SK-N-SH (cell line): Measurements from ENCODE around the gene FRRS1L. TPM values are rescaled to one million over a fixed set of nuclear protein-coding genes. Genes with fewer than 3 reads are reported as not detected.

ENCODE experiments used
- CTCF ChIA-PET: fragments of 300-600, 350-600 bp; formaldehyde crosslinking; extraction: SDS; loops from one replicate; lab custom pipeline; 2021; lab: Yijun Ruan, JAX
- POLR2A ChIA-PET: fragments of 350-600 bp; sonication (Branson Sonifier 250); formaldehyde crosslinking; extraction: SDS; loops from one replicate; lab custom pipeline; 2020; ENCODE audit warnings: antibody characterized with exemption, inconsistent platforms; lab: Yijun Ruan, JAX
- DNase-seq: peaks from one replicate; pipeline ENCODE4 v3.0.0; 2012
- H2AFZ ChIP-seq: fragments of 200-600 bp; sonication (generic); 2 replicates; pipeline ENCODE4 v1.8.1; 2016; ENCODE audit warnings: antibody characterized with exemption, mild to moderate bottlenecking, low read depth
- H3F3A ChIP-seq: fragments of 200-600 bp; sonication (generic); replicated peaks from 2 replicates; pipeline ENCODE3; 2016; ENCODE audit warnings: antibody characterized with exemption, mild to moderate bottlenecking; ENCODE audit not compliant: insufficient read depth
- H3K27ac ChIP-seq, 2 experiments: fragments of 200-500 bp in 1 of 2; fragments of 200-600 bp in 1 of 2; sonication (Bioruptor generic) in 1 of 2; sonication (generic), shearing (Covaris generic) in 1 of 2; 2 replicates each; pipeline versions ENCODE4 v1.5.1 to v1.6.1; 2014 to 2016; ENCODE audit warnings: low read depth in 2 of 2, inconsistent platforms in 1 of 2, low read length in 1 of 2, mild to moderate bottlenecking in 1 of 2, mixed read lengths in 1 of 2
- H3K27me3 ChIP-seq: fragments of 200-600 bp; sonication (generic), shearing (Covaris generic); 2 replicates; pipeline ENCODE4 v1.6.1; 2016; ENCODE audit warnings: mixed run types; ENCODE audit not compliant: insufficient read depth
- H3K36me3 ChIP-seq, 2 experiments: fragments of 200-500 bp in 1 of 2; fragments of 200-600 bp in 1 of 2; sonication (Bioruptor generic) in 1 of 2; sonication (generic) in 1 of 2; replicated peaks in 1 of 2; 2 replicates each; pipeline versions ENCODE3 to v1.5.1; 2014 to 2016; ENCODE audit warnings: low read length in 1 of 2, mild to moderate bottlenecking in 1 of 2; ENCODE audit not compliant: insufficient read depth in 2 of 2, control insufficient read depth in 1 of 2
- H3K4me1 ChIP-seq, 2 experiments: fragments of 200-500 bp in 1 of 2; fragments of 200-600 bp in 1 of 2; sonication (Bioruptor generic) in 1 of 2; sonication (generic), shearing (Covaris generic) in 1 of 2; 2 replicates each; pipeline versions ENCODE4 v1.5.1 to v1.6.1; 2014 to 2016; ENCODE audit warnings: low read depth in 1 of 2, low read length in 1 of 2, mixed run types in 1 of 2; ENCODE audit not compliant: insufficient read depth in 2 of 2, control insufficient read depth in 1 of 2
- H3K4me2 ChIP-seq: fragments of 200-600 bp; sonication (generic), shearing (Covaris generic); 2 replicates; pipeline ENCODE4 v1.6.1; 2017; ENCODE audit warnings: mixed run types
- H3K4me3 ChIP-seq, 2 experiments: fragments of 200-500 bp in 1 of 2; fragments of 200-600 bp in 1 of 2; sonication (Bioruptor generic) in 1 of 2; sonication (generic), shearing (Covaris generic) in 1 of 2; 2 replicates each; pipeline versions ENCODE4 v1.5.1 to v1.8.1; 2014 to 2016; ENCODE audit warnings: low read depth in 2 of 2, inconsistent platforms in 1 of 2, low read length in 1 of 2, mild to moderate bottlenecking in 1 of 2, mixed read lengths in 1 of 2, moderate library complexity in 1 of 2
- H3K79me2 ChIP-seq: fragments of 200-600 bp; sonication (generic); 2 replicates; pipeline ENCODE4 v1.8.1; 2017; ENCODE audit warnings: mild to moderate bottlenecking; ENCODE audit not compliant: insufficient read depth
- H3K9ac ChIP-seq: fragments of 200-600 bp; sonication (generic); 2 replicates; pipeline ENCODE4 v1.6.1; 2017; ENCODE audit warnings: mixed run types
- H3K9me2 ChIP-seq: fragments of 200-600 bp; sonication (generic); 2 replicates; pipeline ENCODE4 v1.6.1; 2017; ENCODE audit warnings: mixed run types
- H3K9me3 ChIP-seq: fragments of 200-600 bp; sonication (generic); 2 replicates; pipeline ENCODE4 v1.6.1; 2017; ENCODE audit warnings: mixed run types, mild to moderate bottlenecking, moderate library complexity
- H4K20me1 ChIP-seq: fragments of 200-600 bp; sonication (generic); 2 replicates; pipeline ENCODE4 v1.6.1; 2017; ENCODE audit warnings: mild to moderate bottlenecking, mixed run types; ENCODE audit not compliant: insufficient read depth
- GATA2 ChIP-seq: sonication (generic); formaldehyde crosslinking; IDR thresholded peaks from 2 replicates; pipeline ENCODE4 v1.5.0; 2020; ENCODE audit warnings: mild to moderate bottlenecking, missing genetic modification reagents
- WGBS: methylation state at CpG from one replicate; pipeline ENCODE4 v1.1.6; 2017; ENCODE audit warnings: low lambda C conversion rate; 5-methylcytosine and 5-hydroxymethylcytosine counted together
- polyA plus RNA-seq, 3 experiments: library from polyadenylated mRNA; depleted of rRNA; stranded (reverse); fragments of >200 nt; gene quantifications; 2 replicates each; pipeline ENCODE4 v1.2.3, GENCODE V29; 2012
- small RNA-seq, 7 experiments: library from RNA; depleted of rRNA; stranded (forward); fragments of <200 nt; gene quantifications; one replicate each; pipeline ENCODE3, GENCODE V24; 2012
- TF ChIP-seq, protein P1 (sequence below): IDR thresholded peaks from 2 replicates; pipeline ENCODE4 v1.4.0; 2012; ENCODE audit warnings: low read depth, borderline replicate concordance

The FRRS1L gene
- polyA plus RNA-seq, 1 of the 3 experiments (the other 2 are of a cell fraction), result 3.7 TPM

GRCh38 chr9:109082091-109082620, 84.9 kb downstream of the FRRS1L start:
- Histone ChIP-seq H3K9me2 (no peaks in the 10 kb centered on the region), H3K9ac (no peak overlapping the region), H3K4me1 (peaks cover 0 to 3% of the 10 kb centered on the region in 2 experiments; a peak in 2 of 4 replicates), H3K27ac (no peak overlapping the region), H2AFZ (no peak overlapping the region), H3F3A (peaks cover 8% of the 10 kb centered on the region), H3K9me3 (no peaks in the 10 kb centered on the region), H3K4me2 (no peak overlapping the region), H3K4me3 (no peak overlapping the region), H3K36me3 (peaks cover 65 to 73% of the 10 kb centered on the region in 2 experiments), H4K20me1 (no peaks in the 10 kb centered on the region), H3K79me2 (peaks cover 43% of the 10 kb centered on the region; the same call in 1 of the 2 replicates), H3K27me3 (no peaks in the 10 kb centered on the region)
- DNase-seq, result no peak
- ChIA-PET CTCF (interaction anchor here (0.8 to 1.4 kb wide), 2 partner anchors 8 to 26 kb away, joined by 3 to 4 read pairs; no protein-coding TSS in a partner anchor), POLR2A (no interaction called here)
- 64% methylated on average over 2 of the region's 2 CpGs for WGBS
- 0 out of 2 replicates have a peak, but pooled peaks have one; percentile 26 for TF ChIP-seq GATA2 (CRISPR knock-in tag)
- TF ChIP-seq, protein P1, sequence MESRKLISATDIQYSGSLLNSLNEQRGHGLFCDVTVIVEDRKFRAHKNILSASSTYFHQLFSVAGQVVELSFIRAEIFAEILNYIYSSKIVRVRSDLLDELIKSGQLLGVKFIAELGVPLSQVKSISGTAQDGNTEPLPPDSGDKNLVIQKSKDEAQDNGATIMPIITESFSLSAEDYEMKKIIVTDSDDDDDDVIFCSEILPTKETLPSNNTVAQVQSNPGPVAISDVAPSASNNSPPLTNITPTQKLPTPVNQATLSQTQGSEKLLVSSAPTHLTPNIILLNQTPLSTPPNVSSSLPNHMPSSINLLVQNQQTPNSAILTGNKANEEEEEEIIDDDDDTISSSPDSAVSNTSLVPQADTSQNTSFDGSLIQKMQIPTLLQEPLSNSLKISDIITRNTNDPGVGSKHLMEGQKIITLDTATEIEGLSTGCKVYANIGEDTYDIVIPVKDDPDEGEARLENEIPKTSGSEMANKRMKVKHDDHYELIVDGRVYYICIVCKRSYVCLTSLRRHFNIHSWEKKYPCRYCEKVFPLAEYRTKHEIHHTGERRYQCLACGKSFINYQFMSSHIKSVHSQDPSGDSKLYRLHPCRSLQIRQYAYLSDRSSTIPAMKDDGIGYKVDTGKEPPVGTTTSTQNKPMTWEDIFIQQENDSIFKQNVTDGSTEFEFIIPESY, result no peak

Small RNA genes lying within 50 kb of the gene (small RNA-seq; reads per million reads assigned to genes)
- gene RNU6-984P, result 0 reads per million in 7 experiments

Other genes with a start within 250 kb of the FRRS1L start
- 19.1 and 25.2 TPM in 2 replicates for gene ELP1, start 233.1 kb downstream of the FRRS1L start, polyA plus RNA-seq (2012; rRNA removed)
- 13.9 and 18.2 TPM in 2 replicates for gene ABITRAM, start 232.8 kb downstream of the FRRS1L start, polyA plus RNA-seq (2012; rRNA removed)
- gene CTNNAL1, start 153.8 kb downstream of the FRRS1L start, polyA plus RNA-seq (2012; rRNA removed), result 32.8 and 45.0 TPM in 2 replicates
- gene TMEM245, start 47.3 kb downstream of the FRRS1L start, polyA plus RNA-seq (2012; rRNA removed), result 17.5 and 26.0 TPM in 2 replicates
- gene EPB41L4B, start 153.8 kb upstream of the FRRS1L start, polyA plus RNA-seq (2012; rRNA removed), result 0.59 and 0.84 TPM in 2 replicates